SU-DHL-6 (cell line): Measurements from ENCODE around the gene PDS5A.

ENCODE experiments used
- CTCF ChIP-seq: fragments of 200-600 bp; sonication (generic); IDR thresholded peaks from one replicate; pipeline ENCODE4 v1.5.1; 2017; ENCODE audit warnings: antibody characterized with exemption, mild to moderate bottlenecking, low read length, moderate library complexity; ENCODE audit not compliant: insufficient read depth, poor library complexity, severe bottlenecking
- EZH2phosphoT487 ChIP-seq: fragments of 200-600 bp; sonication (generic), shearing (Covaris generic); conservative IDR thresholded peaks from 2 replicates; pipeline ENCODE4 v1.6.1; 2018; ENCODE audit warnings: mild to moderate bottlenecking, antibody characterized with exemption, low read length, moderate library complexity, mixed read lengths

DNA sequence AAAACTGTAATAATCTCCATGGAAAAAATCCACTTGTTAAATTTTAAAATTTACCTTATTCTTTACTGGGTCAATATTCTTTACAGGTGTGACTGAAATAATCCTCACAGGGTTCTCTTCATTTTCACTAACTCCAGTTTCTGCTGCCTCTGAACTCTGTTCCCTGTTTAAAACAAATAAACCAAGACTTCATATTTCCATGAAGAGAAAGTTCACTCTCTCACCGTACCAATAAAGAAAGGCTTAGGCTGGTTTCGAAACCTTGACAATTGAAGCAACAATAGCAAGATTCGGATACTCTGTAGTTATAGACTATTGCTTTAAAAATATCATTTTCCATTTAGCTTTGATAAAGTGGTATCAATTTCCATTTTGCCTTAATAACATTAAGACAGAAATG is 135.8 kb downstream of the PDS5A start:
- TF ChIP-seq CTCF (no peak), EZH2phosphoT487 (no peak)
